ENCODE data around the gene PRKACA. TPM values are rescaled to one million over a fixed set of nuclear protein-coding genes. Genes with fewer than 3 reads are reported as not detected.
"Not testable (repeated sequence)": the region's sequence is repeated elsewhere in the genome, so short reads cannot be mapped to it uniquely, and the experiment has no call there.

Gene PRKACA
- polyA plus RNA-seq, 2 of the 4 experiments (the other 2 are of a cell fraction) = 10.0 to 40.9 TPM

DNA sequence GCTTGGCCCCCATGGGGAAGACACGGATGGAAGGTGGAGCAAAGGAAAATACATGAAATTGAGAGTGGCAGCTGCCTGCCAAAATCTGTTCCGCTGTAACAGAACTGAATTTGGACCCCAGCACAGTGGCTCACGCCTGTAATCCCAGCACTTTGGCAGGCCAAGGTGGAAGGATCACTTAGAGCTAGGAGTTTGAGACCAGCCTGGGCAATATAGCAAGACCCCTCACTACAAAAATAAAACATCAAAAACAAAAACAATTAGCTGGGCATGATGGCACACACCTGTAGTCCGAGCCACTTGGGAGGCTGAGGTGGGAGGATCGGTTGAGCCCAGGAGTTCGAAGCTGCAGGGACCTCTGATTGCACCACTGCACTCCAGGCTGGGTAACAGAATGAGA, 65.1 kb downstream of the PRKACA start:
- Histone ChIP-seq H3K4me2 (no peak overlapping the region), H3K9me3 (0 out of 3 replicates have a peak, but pooled peaks cover 3% of the 10 kb centered on the region), H3K4me1 (no peaks in the 10 kb centered on the region), H3K27ac (no peak overlapping the region), H3K4me3 (no peak overlapping the region)
- ChIA-PET POLR2A (no interaction called here), CTCF (interaction anchor here (0.6 to 1.8 kb wide), 6 partner anchors 9 to 34 kb away, joined by 3 to 9 read pairs (median 6); partner anchors contain the start of genes IL27RA and PALM3)
- TF ChIP-seq JUN (IDR thresholded peaks at IDR 0.05) = no peak
- TF ChIP-seq, protein P1, sequence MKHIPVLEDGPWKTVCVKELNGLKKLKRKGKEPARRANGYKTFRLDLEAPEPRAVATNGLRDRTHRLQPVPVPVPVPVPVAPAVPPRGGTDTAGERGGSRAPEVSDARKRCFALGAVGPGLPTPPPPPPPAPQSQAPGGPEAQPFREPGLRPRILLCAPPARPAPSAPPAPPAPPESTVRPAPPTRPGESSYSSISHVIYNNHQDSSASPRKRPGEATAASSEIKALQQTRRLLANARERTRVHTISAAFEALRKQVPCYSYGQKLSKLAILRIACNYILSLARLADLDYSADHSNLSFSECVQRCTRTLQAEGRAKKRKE (CRISPR knock-in tag; IDR thresholded peaks at IDR 0.05; ENCODE audit: low read depth) = no peak
- TF ChIP-seq, protein P2, sequence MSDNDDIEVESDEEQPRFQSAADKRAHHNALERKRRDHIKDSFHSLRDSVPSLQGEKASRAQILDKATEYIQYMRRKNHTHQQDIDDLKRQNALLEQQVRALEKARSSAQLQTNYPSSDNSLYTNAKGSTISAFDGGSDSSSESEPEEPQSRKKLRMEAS (IDR thresholded peaks at IDR 0.05) = no peak
- TF ChIP-seq, protein P3, sequence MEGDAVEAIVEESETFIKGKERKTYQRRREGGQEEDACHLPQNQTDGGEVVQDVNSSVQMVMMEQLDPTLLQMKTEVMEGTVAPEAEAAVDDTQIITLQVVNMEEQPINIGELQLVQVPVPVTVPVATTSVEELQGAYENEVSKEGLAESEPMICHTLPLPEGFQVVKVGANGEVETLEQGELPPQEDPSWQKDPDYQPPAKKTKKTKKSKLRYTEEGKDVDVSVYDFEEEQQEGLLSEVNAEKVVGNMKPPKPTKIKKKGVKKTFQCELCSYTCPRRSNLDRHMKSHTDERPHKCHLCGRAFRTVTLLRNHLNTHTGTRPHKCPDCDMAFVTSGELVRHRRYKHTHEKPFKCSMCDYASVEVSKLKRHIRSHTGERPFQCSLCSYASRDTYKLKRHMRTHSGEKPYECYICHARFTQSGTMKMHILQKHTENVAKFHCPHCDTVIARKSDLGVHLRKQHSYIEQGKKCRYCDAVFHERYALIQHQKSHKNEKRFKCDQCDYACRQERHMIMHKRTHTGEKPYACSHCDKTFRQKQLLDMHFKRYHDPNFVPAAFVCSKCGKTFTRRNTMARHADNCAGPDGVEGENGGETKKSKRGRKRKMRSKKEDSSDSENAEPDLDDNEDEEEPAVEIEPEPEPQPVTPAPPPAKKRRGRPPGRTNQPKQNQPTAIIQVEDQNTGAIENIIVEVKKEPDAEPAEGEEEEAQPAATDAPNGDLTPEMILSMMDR (IDR thresholded peaks at IDR 0.05) = no peak
- TF ChIP-seq, protein P4, sequence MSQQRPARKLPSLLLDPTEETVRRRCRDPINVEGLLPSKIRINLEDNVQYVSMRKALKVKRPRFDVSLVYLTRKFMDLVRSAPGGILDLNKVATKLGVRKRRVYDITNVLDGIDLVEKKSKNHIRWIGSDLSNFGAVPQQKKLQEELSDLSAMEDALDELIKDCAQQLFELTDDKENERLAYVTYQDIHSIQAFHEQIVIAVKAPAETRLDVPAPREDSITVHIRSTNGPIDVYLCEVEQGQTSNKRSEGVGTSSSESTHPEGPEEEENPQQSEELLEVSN (IDR thresholded peaks at IDR 0.05; ENCODE audit: borderline replicate concordance, low read depth) = no peak
- FAIRE-seq (no peak), ATAC-seq (no peak), DNase-seq (ENCODE audit: low read depth in 1 of 2, low spot score in 1 of 2) (no peak)
- 76% methylated on average over 6 of the region's 6 CpGs for WGBS (ENCODE audit: missing lambda C conversion rate)

DNA sequence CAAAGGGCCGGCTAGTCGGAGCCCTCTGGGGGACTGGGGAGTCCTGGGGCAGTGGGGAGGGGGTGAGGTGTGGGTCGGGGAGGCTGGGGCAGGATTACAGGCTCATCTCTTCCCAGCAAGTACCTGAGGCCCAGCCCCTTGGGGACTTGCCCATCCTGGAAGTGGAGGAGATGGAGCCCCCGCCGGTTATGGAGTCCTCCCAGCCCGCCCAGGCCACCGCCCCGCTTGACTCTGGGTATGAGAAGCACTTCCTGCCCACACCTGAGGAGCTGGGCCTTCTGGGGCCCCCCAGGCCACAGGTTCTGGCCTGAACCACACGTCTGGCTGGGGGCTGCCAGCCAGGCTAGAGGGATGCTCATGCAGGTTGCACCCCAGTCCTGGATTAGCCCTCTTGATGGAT, 65.6 kb downstream of the PRKACA start:
- H3K27ac ChIP-seq = no peak overlapping the region
- H3K4me3 ChIP-seq = no peak overlapping the region
- no peak for DNase-seq (ENCODE audit: low read depth in 1 of 2, low spot score in 1 of 2)
- H3K9me3 ChIP-seq = 0 out of 3 replicates have a peak, but pooled peaks cover 3% of the 10 kb centered on the region
- no peak for ATAC-seq
- no peak for FAIRE-seq
- no peak for TF ChIP-seq RAD21 (conservative IDR thresholded peaks at IDR 0.05 in 1 of 2, IDR thresholded peaks at IDR 0.05 in 1 of 2)
- no peak for TF ChIP-seq BHLHE40 (IDR thresholded peaks at IDR 0.05; ENCODE audit: low read depth, low read length)
- no peak for TF ChIP-seq RFX5 (IDR thresholded peaks at IDR 0.05)
- no peak for TF ChIP-seq SMC3 (IDR thresholded peaks at IDR 0.05)
- no peak for TF ChIP-seq HOXB13 (CRISPR knock-in tag; IDR thresholded peaks at IDR 0.05; ENCODE audit: low read depth)
- no peak for TF ChIP-seq ESRRA (IDR thresholded peaks at IDR 0.05; ENCODE audit: borderline replicate concordance, low read length)
- no peak for TF ChIP-seq EHMT2 (IDR thresholded peaks at IDR 0.05; ENCODE audit: low read depth)
- TF ChIP-seq, protein P1 (CRISPR knock-in tag; IDR thresholded peaks at IDR 0.05; ENCODE audit: low read depth) = no peak
- TF ChIP-seq, protein P5, sequence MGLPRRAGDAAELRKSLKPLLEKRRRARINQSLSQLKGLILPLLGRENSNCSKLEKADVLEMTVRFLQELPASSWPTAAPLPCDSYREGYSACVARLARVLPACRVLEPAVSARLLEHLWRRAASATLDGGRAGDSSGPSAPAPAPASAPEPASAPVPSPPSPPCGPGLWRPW (IDR thresholded peaks at IDR 0.05) = no peak
- H3K4me2 ChIP-seq = no peak overlapping the region
- POLR2A ChIA-PET = no interaction called here
- no peaks in the 10 kb centered on the region for H3K4me1 ChIP-seq
- CTCF ChIA-PET = interaction anchor here (1.2 to 1.8 kb wide), 6 partner anchors 9 to 172 kb away, joined by 3 to 9 read pairs (median 6); partner anchors contain the start of genes IL27RA and PALM3
- 40% methylated on average over 1 of the region's 9 CpGs for WGBS (ENCODE audit: missing lambda C conversion rate)

DNA sequence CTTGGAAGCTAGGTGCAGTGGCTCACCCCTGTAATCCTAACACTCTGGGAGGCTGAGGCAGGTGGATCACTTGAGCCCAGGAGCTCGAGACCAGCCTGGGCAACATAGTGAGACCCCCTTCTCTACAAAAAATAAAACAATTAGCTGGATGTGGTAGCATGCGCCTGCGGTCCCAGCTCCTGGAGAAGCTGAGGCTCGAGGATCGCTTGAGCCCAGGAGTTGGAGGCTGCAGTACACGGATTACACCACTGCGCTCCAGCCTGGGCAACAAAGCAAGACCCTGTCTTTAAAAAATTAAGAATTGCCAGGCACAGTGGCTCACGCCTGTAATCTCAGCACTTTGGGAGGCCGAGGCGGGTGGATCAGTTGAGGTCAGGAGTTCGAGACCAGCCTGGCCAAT, 66.6 kb downstream of the PRKACA start:
- FAIRE-seq; H3K4me2 ChIP-seq; POLR2A ChIA-PET; H3K27ac ChIP-seq; H3K4me3 ChIP-seq; DNase-seq (ENCODE audit: low read depth in 1 of 2, low spot score in 1 of 2); H3K9me3 ChIP-seq; H3K4me1 ChIP-seq; ATAC-seq: not testable (repeated sequence)
- 93% methylated on average over 11 of the region's 11 CpGs for WGBS (ENCODE audit: missing lambda C conversion rate)
- CTCF ChIA-PET = interaction anchor here (1.1 to 4.2 kb wide), 5 partner anchors 8 to 171 kb away, joined by 3 to 33 read pairs (median 5); no protein-coding TSS in a partner anchor

DNA sequence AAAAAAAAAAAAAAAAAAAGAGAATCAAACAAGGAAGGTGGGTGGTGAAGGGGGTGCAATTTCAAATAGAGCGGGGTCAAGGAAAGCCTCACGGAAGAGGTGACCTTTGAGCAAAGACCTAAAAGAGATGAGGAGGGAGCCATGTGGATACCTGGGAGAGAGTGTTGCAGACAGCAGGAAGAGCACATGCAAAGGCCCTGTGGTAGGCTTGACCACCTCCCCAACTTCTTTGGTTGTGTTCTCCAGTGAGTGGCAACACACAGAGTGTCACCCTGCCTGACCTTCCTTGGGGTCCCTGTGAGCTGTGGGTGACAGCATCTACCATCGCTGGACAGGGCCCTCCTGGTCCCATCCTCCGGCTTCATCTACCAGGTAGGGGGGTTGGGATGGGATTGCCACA, 67.0 kb downstream of the PRKACA start:
- H3K4me1 ChIP-seq = no peaks in the 10 kb centered on the region
- 0 out of 3 replicates have a peak, but pooled peaks cover 3% of the 10 kb centered on the region for H3K9me3 ChIP-seq
- CTCF ChIA-PET = interaction anchor here (1.1 to 4.2 kb wide), 4 partner anchors 8 to 170 kb away, joined by 3 to 33 read pairs (median 7); no protein-coding TSS in a partner anchor
- H3K27ac ChIP-seq = no peak overlapping the region
- POLR2A ChIA-PET = no interaction called here
- H3K4me2 ChIP-seq = no peak overlapping the region
- 94% methylated on average over 4 of the region's 4 CpGs for WGBS (ENCODE audit: missing lambda C conversion rate)
- no peak overlapping the region for H3K4me3 ChIP-seq
- FAIRE-seq = no peak
- no peak for ATAC-seq
- no peak for DNase-seq (ENCODE audit: low read depth in 1 of 2, low spot score in 1 of 2)
- no peak for TF ChIP-seq CBX8 (IDR thresholded peaks at IDR 0.05)
- TF ChIP-seq POLR2A (IDR thresholded peaks at IDR 0.05; ENCODE audit: low read length) = no peak
- TF ChIP-seq CHD2 (IDR thresholded peaks at IDR 0.05; ENCODE audit: low read length, partially characterized antibody) = no peak
- TF ChIP-seq FOSL2 (IDR thresholded peaks at IDR 0.05) = no peak
- TF ChIP-seq FOSL2 (CRISPR knock-in tag; IDR thresholded peaks at IDR 0.05) = no peak
- no peak for TF ChIP-seq CEBPB (IDR thresholded peaks at IDR 0.05)
- TF ChIP-seq, protein P6, sequence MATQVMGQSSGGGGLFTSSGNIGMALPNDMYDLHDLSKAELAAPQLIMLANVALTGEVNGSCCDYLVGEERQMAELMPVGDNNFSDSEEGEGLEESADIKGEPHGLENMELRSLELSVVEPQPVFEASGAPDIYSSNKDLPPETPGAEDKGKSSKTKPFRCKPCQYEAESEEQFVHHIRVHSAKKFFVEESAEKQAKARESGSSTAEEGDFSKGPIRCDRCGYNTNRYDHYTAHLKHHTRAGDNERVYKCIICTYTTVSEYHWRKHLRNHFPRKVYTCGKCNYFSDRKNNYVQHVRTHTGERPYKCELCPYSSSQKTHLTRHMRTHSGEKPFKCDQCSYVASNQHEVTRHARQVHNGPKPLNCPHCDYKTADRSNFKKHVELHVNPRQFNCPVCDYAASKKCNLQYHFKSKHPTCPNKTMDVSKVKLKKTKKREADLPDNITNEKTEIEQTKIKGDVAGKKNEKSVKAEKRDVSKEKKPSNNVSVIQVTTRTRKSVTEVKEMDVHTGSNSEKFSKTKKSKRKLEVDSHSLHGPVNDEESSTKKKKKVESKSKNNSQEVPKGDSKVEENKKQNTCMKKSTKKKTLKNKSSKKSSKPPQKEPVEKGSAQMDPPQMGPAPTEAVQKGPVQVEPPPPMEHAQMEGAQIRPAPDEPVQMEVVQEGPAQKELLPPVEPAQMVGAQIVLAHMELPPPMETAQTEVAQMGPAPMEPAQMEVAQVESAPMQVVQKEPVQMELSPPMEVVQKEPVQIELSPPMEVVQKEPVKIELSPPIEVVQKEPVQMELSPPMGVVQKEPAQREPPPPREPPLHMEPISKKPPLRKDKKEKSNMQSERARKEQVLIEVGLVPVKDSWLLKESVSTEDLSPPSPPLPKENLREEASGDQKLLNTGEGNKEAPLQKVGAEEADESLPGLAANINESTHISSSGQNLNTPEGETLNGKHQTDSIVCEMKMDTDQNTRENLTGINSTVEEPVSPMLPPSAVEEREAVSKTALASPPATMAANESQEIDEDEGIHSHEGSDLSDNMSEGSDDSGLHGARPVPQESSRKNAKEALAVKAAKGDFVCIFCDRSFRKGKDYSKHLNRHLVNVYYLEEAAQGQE (IDR thresholded peaks at IDR 0.05) = no peak
- no peak for TF ChIP-seq EHMT2 (IDR thresholded peaks at IDR 0.05; ENCODE audit: low read depth)
- TF ChIP-seq JUNB (IDR thresholded peaks at IDR 0.05) = no peak
- no peak for TF ChIP-seq KDM5A (IDR thresholded peaks at IDR 0.05)
- TF ChIP-seq ZFP36 (IDR thresholded peaks at IDR 0.05; ENCODE audit: borderline replicate concordance, partially characterized antibody) = no peak

Measured in A549 (cell line).